ENCODE data around the gene MAFG.

MAFG gene

DNA sequence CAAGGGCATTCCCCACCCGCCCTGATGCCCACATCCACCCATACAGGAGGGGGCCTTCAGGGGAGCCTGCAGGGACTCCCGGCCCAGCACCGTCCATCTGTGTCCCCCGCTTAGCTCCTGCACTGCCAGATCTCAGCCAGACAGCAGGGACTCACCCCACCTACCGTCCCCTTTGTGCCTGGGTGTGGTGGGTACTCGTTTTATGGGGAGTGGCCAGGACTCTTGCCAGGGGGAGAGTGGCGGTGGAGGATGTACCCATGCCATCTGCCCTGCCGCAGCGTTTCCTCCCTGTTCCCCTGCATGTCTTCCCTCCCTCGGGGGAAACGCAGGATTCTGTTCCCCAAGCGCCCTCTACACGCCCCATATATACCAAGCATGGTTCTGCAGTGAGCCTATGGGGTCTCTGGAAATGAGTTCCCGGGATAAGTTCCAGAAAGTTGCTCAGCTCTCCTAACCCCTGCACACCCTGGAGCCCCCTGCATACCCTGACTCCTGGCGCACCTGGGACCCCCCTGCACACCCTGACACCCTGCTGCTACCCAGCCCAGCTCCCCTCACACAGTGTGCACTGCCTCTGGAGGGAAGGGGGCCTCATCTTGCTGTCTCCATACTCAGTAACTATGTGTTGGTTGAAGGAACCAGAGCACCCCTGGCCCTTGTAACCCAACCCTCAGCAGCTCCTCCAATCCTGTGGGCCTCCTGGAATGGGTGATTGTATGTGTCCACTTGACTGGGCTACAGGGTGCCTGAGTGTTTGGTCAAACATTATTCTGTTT, 4.2 kb upstream of the MAFG start:
- Histone ChIP-seq H3K4me3 (ENCODE audit: low read depth, low read length) (no peak overlapping the region), H3K27me3 (ENCODE audit: control insufficient read depth, insufficient read depth, low read length) (no peaks in the 10 kb centered on the region), H3K4me1 (peaks cover 2% of the 10 kb centered on the region), H3K9me3 (ENCODE audit: control insufficient read depth, low read length) (no peaks in the 10 kb centered on the region), H3K36me3 (ENCODE audit: control insufficient read depth, insufficient read depth, low read length) (no peaks in the 10 kb centered on the region), H3K9ac (no peak overlapping the region), H3K4me2 (ENCODE audit: low read length) (no peak overlapping the region), H3K79me2 (no peaks in the 10 kb centered on the region), H3K27ac (no peak overlapping the region), H2AFZ (no peak overlapping the region)
- no peak for TF ChIP-seq CTCF (IDR thresholded peaks at IDR 0.05)

GRCh38 chr17:81931189-81931556, 3.6 kb upstream of the MAFG start:
- Histone ChIP-seq H2AFZ (no peak overlapping the region), H3K9me3 (ENCODE audit: control insufficient read depth, low read length) (no peaks in the 10 kb centered on the region), H3K9ac (no peak overlapping the region), H3K4me1 (peaks cover 2% of the 10 kb centered on the region), H3K27me3 (ENCODE audit: control insufficient read depth, insufficient read depth, low read length) (no peaks in the 10 kb centered on the region), H3K4me2 (ENCODE audit: low read length) (no peak overlapping the region), H3K79me2 (no peaks in the 10 kb centered on the region), H3K36me3 (ENCODE audit: control insufficient read depth, insufficient read depth, low read length) (no peaks in the 10 kb centered on the region), H3K4me3 (ENCODE audit: low read depth, low read length) (no peak overlapping the region), H3K27ac (no peak overlapping the region)
- no peak for TF ChIP-seq CTCF (IDR thresholded peaks at IDR 0.05)

GRCh38 chr17:81930142-81931125, 2.9 kb upstream of the MAFG start:
- Histone ChIP-seq H3K9me3 (ENCODE audit: control insufficient read depth, low read length) (no peaks in the 10 kb centered on the region), H3K4me3 (ENCODE audit: low read depth, low read length) (no peak overlapping the region), H3K9ac (no peak overlapping the region), H3K4me2 (ENCODE audit: low read length) (no peak overlapping the region), H3K36me3 (ENCODE audit: control insufficient read depth, insufficient read depth, low read length) (no peaks in the 10 kb centered on the region), H3K27ac (no peak overlapping the region), H2AFZ (no peak overlapping the region), H3K4me1 (peaks cover 2% of the 10 kb centered on the region), H3K27me3 (ENCODE audit: control insufficient read depth, insufficient read depth, low read length) (no peaks in the 10 kb centered on the region), H3K79me2 (no peaks in the 10 kb centered on the region)
- no peak for TF ChIP-seq CTCF (IDR thresholded peaks at IDR 0.05)

- Histone ChIP-seq H3K27me3 (ENCODE audit: control insufficient read depth, insufficient read depth, low read length) (no peaks in the 10 kb centered on the region), H3K4me1 (peaks cover 8% of the 10 kb centered on the region), H3K9ac (no peak overlapping the region), H3K4me2 (ENCODE audit: low read length) (peak overlapping the region; percentile 99), H3K27ac (no peak overlapping the region), H3K9me3 (ENCODE audit: control insufficient read depth, low read length) (no peaks in the 10 kb centered on the region), H3K79me2 (peaks cover 2% of the 10 kb centered on the region), H3K4me3 (ENCODE audit: low read depth, low read length) (peak overlapping the region; percentile 76), H3K36me3 (ENCODE audit: control insufficient read depth, insufficient read depth, low read length) (no peaks in the 10 kb centered on the region), H2AFZ (no peak overlapping the region)
- no peak for TF ChIP-seq CTCF (IDR thresholded peaks at IDR 0.05)
Observed at GRCh38 chr17:81929253-81930141, 2.0 kb upstream of the MAFG start.
